Measurements from ENCODE around the gene PRR36. TPM values are rescaled to one million over a fixed set of nuclear protein-coding genes. Genes with fewer than 3 reads are reported as not detected.
A peak's percentile ranks its signal among the peaks of the same experiment; 100 is the strongest.

Gene PRR36
- total and polyA plus RNA-seq, 4 donors = 0.09 to 0.13 TPM; not detected in 2

GRCh38 chr19:7847664-7848063 is 26.5 kb downstream of the PRR36 start:
- Histone ChIP-seq H3K4me3 (ENCODE audit: low read length in 2 of 2) (no peak overlapping the region), H3K27me3 (ENCODE audit: control insufficient read depth in 1 of 2, insufficient read depth in 2 of 2, low read length in 1 of 2) (no peaks in the 10 kb centered on the region)

GRCh38 chr19:7846155-7846646 is 28.0 kb downstream of the PRR36 start:
- H3K4me1 ChIP-seq (ENCODE audit: control insufficient read depth in 1 of 2, insufficient read depth in 2 of 2, low read length in 2 of 2) = no peaks in the 10 kb centered on the region
- no peaks in the 10 kb centered on the region for H3K36me3 ChIP-seq (ENCODE audit: control insufficient read depth in 1 of 2, insufficient read depth in 2 of 2, low read length in 1 of 2)
- ATAC-seq (ENCODE audit: low FRiP score) (no peak), DNase-seq (peak in 1 of 2 donors; percentile 34)
- H3K27me3 ChIP-seq (ENCODE audit: control insufficient read depth in 1 of 2, insufficient read depth in 2 of 2, low read length in 1 of 2) = no peaks in the 10 kb centered on the region
- no peak overlapping the region for H3K4me3 ChIP-seq (ENCODE audit: low read length in 2 of 2)
- WGBS, 2 donors = 84 to 90% methylated on average over 18 to 19 of the region's 19 CpGs
- H3K9me3 ChIP-seq (ENCODE audit: control insufficient read depth, low read length) = no peaks in the 10 kb centered on the region
- H3K27ac ChIP-seq (ENCODE audit: low read depth in 1 of 2, low read length in 2 of 2) = no peak overlapping the region
- intact Hi-C loops (cut with DNase I) = no loop called here

More at GRCh38 chr19:7847664-7848063, 26.5 kb downstream of the PRR36 start:
- 94 to 95% methylated on average over 23 of the region's 23 CpGs for WGBS, 2 donors
- ATAC-seq (ENCODE audit: low FRiP score) (no peak), DNase-seq (no peak)
- intact Hi-C loops (cut with DNase I) = no loop called here
- Histone ChIP-seq H3K36me3 (ENCODE audit: control insufficient read depth in 1 of 2, insufficient read depth in 2 of 2, low read length in 1 of 2) (no peaks in the 10 kb centered on the region), H3K4me1 (ENCODE audit: control insufficient read depth in 1 of 2, insufficient read depth in 2 of 2, low read length in 2 of 2) (no peaks in the 10 kb centered on the region), H3K27ac (ENCODE audit: low read depth in 1 of 2, low read length in 2 of 2) (no peak overlapping the region), H3K9me3 (ENCODE audit: control insufficient read depth, low read length) (no peaks in the 10 kb centered on the region)

GRCh38 chr19:7845390-7846154 is 28.6 kb downstream of the PRR36 start:
- no peak overlapping the region for H3K4me3 ChIP-seq (ENCODE audit: low read length in 2 of 2)
- no peaks in the 10 kb centered on the region for H3K4me1 ChIP-seq (ENCODE audit: control insufficient read depth in 1 of 2, insufficient read depth in 2 of 2, low read length in 2 of 2)
- intact Hi-C loops (cut with DNase I) = no loop called here
- peak; percentile 16 to 72 for DNase-seq
- H3K27ac ChIP-seq (ENCODE audit: low read depth in 1 of 2, low read length in 2 of 2) = no peak overlapping the region
- H3K27me3 ChIP-seq (ENCODE audit: control insufficient read depth in 1 of 2, insufficient read depth in 2 of 2, low read length in 1 of 2) = no peaks in the 10 kb centered on the region
- H3K36me3 ChIP-seq (ENCODE audit: control insufficient read depth in 1 of 2, insufficient read depth in 2 of 2, low read length in 1 of 2) = no peaks in the 10 kb centered on the region
- ATAC-seq (ENCODE audit: low FRiP score) = no peak
- no peaks in the 10 kb centered on the region for H3K9me3 ChIP-seq (ENCODE audit: control insufficient read depth, low read length)
- 91 to 92% methylated on average over 20 of the region's 20 CpGs for WGBS, 2 donors

GRCh38 chr19:7844951-7845350 is 29.2 kb downstream of the PRR36 start:
- 87 to 88% methylated on average over 10 of the region's 10 CpGs for WGBS, 2 donors
- Histone ChIP-seq H3K27ac (ENCODE audit: low read depth in 1 of 2, low read length in 2 of 2) (no peak overlapping the region), H3K27me3 (ENCODE audit: control insufficient read depth in 1 of 2, insufficient read depth in 2 of 2, low read length in 1 of 2) (no peaks in the 10 kb centered on the region), H3K9me3 (ENCODE audit: control insufficient read depth, low read length) (no peaks in the 10 kb centered on the region), H3K4me3 (ENCODE audit: low read length in 2 of 2) (no peak overlapping the region), H3K4me1 (ENCODE audit: control insufficient read depth in 1 of 2, insufficient read depth in 2 of 2, low read length in 2 of 2) (no peaks in the 10 kb centered on the region), H3K36me3 (ENCODE audit: control insufficient read depth in 1 of 2, insufficient read depth in 2 of 2, low read length in 1 of 2) (no peaks in the 10 kb centered on the region)
- no peak for ATAC-seq (ENCODE audit: low FRiP score)
- intact Hi-C loops (cut with DNase I) = no loop called here
- DNase-seq = peak in 1 of 2 donors; percentile 17

- DNase-seq = peak in 1 of 2 donors; percentile 26
- Histone ChIP-seq H3K27ac (ENCODE audit: low read depth in 1 of 2, low read length in 2 of 2) (no peak overlapping the region), H3K36me3 (ENCODE audit: control insufficient read depth in 1 of 2, insufficient read depth in 2 of 2, low read length in 1 of 2) (no peaks in the 10 kb centered on the region), H3K4me3 (ENCODE audit: low read length in 2 of 2) (no peak overlapping the region), H3K27me3 (ENCODE audit: control insufficient read depth in 1 of 2, insufficient read depth in 2 of 2, low read length in 1 of 2) (no peaks in the 10 kb centered on the region), H3K4me1 (ENCODE audit: control insufficient read depth in 1 of 2, insufficient read depth in 2 of 2, low read length in 2 of 2) (no peaks in the 10 kb centered on the region), H3K9me3 (ENCODE audit: control insufficient read depth, low read length) (no peaks in the 10 kb centered on the region)
- intact Hi-C loops (cut with DNase I) = no loop called here
- WGBS, 2 donors = 87% methylated on average over 5 of the region's 5 CpGs
- ATAC-seq (ENCODE audit: low FRiP score) = no peak
These were observed 29.8 kb downstream of the PRR36 start for GRCh38 chr19:7844405-7844804.

GRCh38 chr19:7843521-7843920 is 30.7 kb downstream of the PRR36 start:
- H3K27ac ChIP-seq (ENCODE audit: low read depth in 1 of 2, low read length in 2 of 2) = no peak overlapping the region
- WGBS, 2 donors = 86 to 87% methylated on average over 6 of the region's 6 CpGs
- intact Hi-C loops (cut with DNase I) = no loop called here
- no peak overlapping the region for H3K4me3 ChIP-seq (ENCODE audit: low read length in 2 of 2)
- no peaks in the 10 kb centered on the region for H3K36me3 ChIP-seq (ENCODE audit: control insufficient read depth in 1 of 2, insufficient read depth in 2 of 2, low read length in 1 of 2)
- no peaks in the 10 kb centered on the region for H3K9me3 ChIP-seq (ENCODE audit: control insufficient read depth, low read length)
- no peaks in the 10 kb centered on the region for H3K27me3 ChIP-seq (ENCODE audit: control insufficient read depth in 1 of 2, insufficient read depth in 2 of 2, low read length in 1 of 2)
- ATAC-seq (ENCODE audit: low FRiP score) = no peak
- DNase-seq = peak in 1 of 2 donors; percentile 7
- no peaks in the 10 kb centered on the region for H3K4me1 ChIP-seq (ENCODE audit: control insufficient read depth in 1 of 2, insufficient read depth in 2 of 2, low read length in 2 of 2)

- intact Hi-C loops (cut with DNase I) = no loop called here
- Histone ChIP-seq H3K4me1 (ENCODE audit: control insufficient read depth in 1 of 2, insufficient read depth in 2 of 2, low read length in 2 of 2) (no peaks in the 10 kb centered on the region), H3K36me3 (ENCODE audit: control insufficient read depth in 1 of 2, insufficient read depth in 2 of 2, low read length in 1 of 2) (no peaks in the 10 kb centered on the region), H3K4me3 (ENCODE audit: low read length in 2 of 2) (no peak overlapping the region), H3K27me3 (ENCODE audit: control insufficient read depth in 1 of 2, insufficient read depth in 2 of 2, low read length in 1 of 2) (no peaks in the 10 kb centered on the region), H3K27ac (ENCODE audit: low read depth in 1 of 2, low read length in 2 of 2) (no peak overlapping the region), H3K9me3 (ENCODE audit: control insufficient read depth, low read length) (no peaks in the 10 kb centered on the region)
- DNase-seq (peak in 1 of 2 donors; percentile 8), ATAC-seq (ENCODE audit: low FRiP score) (no peak)
- 96 to 98% methylated on average over 12 of the region's 12 CpGs for WGBS, 2 donors
These were observed 31.4 kb downstream of the PRR36 start for GRCh38 chr19:7842661-7843294.

GRCh38 chr19:7841751-7842660 is 32.2 kb downstream of the PRR36 start:
- DNase-seq = peak in 1 of 2 donors; percentile 33
- intact Hi-C loops (cut with DNase I) = no loop called here
- H3K27me3 ChIP-seq (ENCODE audit: control insufficient read depth in 1 of 2, insufficient read depth in 2 of 2, low read length in 1 of 2) = no peaks in the 10 kb centered on the region
- WGBS, 2 donors = 90 to 94% methylated on average over 11 of the region's 11 CpGs
- no peaks in the 10 kb centered on the region for H3K4me1 ChIP-seq (ENCODE audit: control insufficient read depth in 1 of 2, insufficient read depth in 2 of 2, low read length in 2 of 2)
- no peak for ATAC-seq (ENCODE audit: low FRiP score)
- H3K27ac ChIP-seq (ENCODE audit: low read depth in 1 of 2, low read length in 2 of 2) = no peak overlapping the region
- H3K36me3 ChIP-seq (ENCODE audit: control insufficient read depth in 1 of 2, insufficient read depth in 2 of 2, low read length in 1 of 2) = no peaks in the 10 kb centered on the region
- H3K4me3 ChIP-seq (ENCODE audit: low read length in 2 of 2) = no peak overlapping the region
- H3K9me3 ChIP-seq (ENCODE audit: control insufficient read depth, low read length) = no peaks in the 10 kb centered on the region
